Smooth muscle cell of the coronary artery (primary cell): ENCODE measurements around the gene ADGRG3. TPM values are rescaled to one million over a fixed set of nuclear protein-coding genes. Genes with fewer than 3 reads are reported as not detected.

Experiments used
- total RNA-seq: library from RNA; depleted of rRNA; stranded (reverse); fragments of >200 nt; gene quantifications from 2 replicates; pipeline ENCODE4 v1.2.3, GENCODE V29; 2014; ENCODE audit warnings: low replicate concordance

ADGRG3 gene
- total RNA-seq, result not detected in 2 replicates

GRCh38 chr16:57668263-57668571 lies at the start of gene ADGRG3:
TSS of gene ADGRG3 (plus strand) at chr16:57668306. CDS start at chr16:57668348, 42 bp downstream.

GRCh38 chr16:57628008-57628781 lies 39.9 kb upstream of the ADGRG3 start, which contains the start of gene ADGRG1:
TSS of gene ADGRG1 (plus strand) at chr16:57628630. CDS start at chr16:57650288, 21,658 bp downstream.

GRCh38 chr16:57694725-57695679 lies 26.9 kb downstream of the ADGRG3 start, which contains the start of gene DRC7:
TSS of gene DRC7 (plus strand) at chr16:57694806. CDS start at chr16:57697950, 3,144 bp downstream.

GRCh38 chr16:57735755-57736418 lies 67.8 kb downstream of the ADGRG3 start, which contains the start of gene KATNB1:
TSS of gene KATNB1 (plus strand) at chr16:57735770. CDS start at chr16:57737244, 1,474 bp downstream.

Other genes with a start within 250 kb of the ADGRG3 start
- 18.6 and 46.3 TPM in 2 replicates for gene CIAPIN1, start 220.9 kb upstream of the ADGRG3 start, total RNA-seq
- gene COQ9, start 220.8 kb upstream of the ADGRG3 start, total RNA-seq, result 43.0 and 52.5 TPM in 2 replicates
- 93.4 and 111 TPM in 2 replicates for gene POLR2C, start 205.6 kb upstream of the ADGRG3 start, total RNA-seq
- gene DOK4, start 181.8 kb upstream of the ADGRG3 start, total RNA-seq, result 28.0 and 44.4 TPM in 2 replicates
- gene CCDC102A, start 131.7 kb upstream of the ADGRG3 start, total RNA-seq, result 12.4 and 19.5 TPM in 2 replicates
- gene ADGRG5, start 125.7 kb upstream of the ADGRG3 start, total RNA-seq, result not detected in 2 replicates
- 0.12 and 0.53 TPM in 2 replicates for gene ADGRG1, start 39.7 kb upstream of the ADGRG3 start, total RNA-seq
- gene DRC7, start 26.5 kb downstream of the ADGRG3 start, total RNA-seq, result 0.23 TPM in 1 of 2 replicates, not detected in the other
- gene KATNB1, start 67.5 kb downstream of the ADGRG3 start, total RNA-seq, result 18.7 and 19.5 TPM in 2 replicates
- 26.1 and 67.9 TPM in 2 replicates for gene KIFC3, start 134.2 kb downstream of the ADGRG3 start, total RNA-seq